ENCODE results near the gene FLT3LG.
"Not testable (repeated sequence)": the region's sequence is repeated elsewhere in the genome, so short reads cannot be mapped to it uniquely, and the experiment has no call there.

FLT3LG gene

GRCh38 chr19:49439836-49440235 lies 34.2 kb upstream of the FLT3LG start:
- DNase-seq (ENCODE audit: extremely low spot score, insufficient read length, low read depth) = no peak
- FAIRE-seq = no peak

- no peak for FAIRE-seq
- DNase-seq (ENCODE audit: extremely low spot score, insufficient read length, low read depth) = no peak
Measured at GRCh38 chr19:49440439-49441209, 33.4 kb upstream of the FLT3LG start.

DNA sequence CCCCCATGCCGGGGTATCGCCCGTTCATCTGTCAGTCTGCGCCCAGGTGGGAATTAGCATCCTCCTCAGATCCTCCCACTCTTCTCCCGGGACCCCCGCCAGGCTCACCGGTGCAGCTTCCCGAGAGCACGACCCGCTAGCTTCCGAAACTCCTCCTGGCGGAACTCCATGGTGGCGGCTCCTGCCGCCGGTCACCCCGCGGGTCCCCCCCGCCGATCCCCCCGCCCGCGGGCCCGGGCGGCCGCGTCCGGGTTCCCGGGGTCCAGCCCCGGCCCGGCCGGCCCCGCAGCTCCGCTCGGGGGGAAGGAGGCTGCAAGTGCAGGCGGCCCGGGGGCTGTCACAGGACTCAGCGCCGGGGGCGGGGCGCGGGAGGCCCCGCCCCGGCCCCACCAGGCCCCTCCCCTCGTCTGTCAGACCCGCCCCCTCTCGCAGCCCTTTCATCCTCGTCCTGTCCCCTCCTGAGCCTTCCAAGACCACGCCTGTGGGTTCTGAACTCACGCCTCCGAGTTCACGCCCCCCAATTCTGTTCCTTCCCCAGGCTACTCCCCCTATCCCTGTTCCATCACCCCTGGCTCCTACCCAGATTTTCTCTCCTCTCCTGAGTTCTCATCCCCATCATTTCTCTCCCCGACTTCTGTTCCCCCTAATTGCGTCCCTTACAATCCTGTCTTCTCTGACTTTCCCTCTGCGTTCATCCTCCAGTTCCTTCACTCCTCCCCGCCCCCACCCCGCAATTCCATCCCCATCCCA lies 32.6 kb upstream of the FLT3LG start, which contains the start of gene SLC17A7:
SLC17A7 (minus strand) TSS at position 318 of the 750 bp plus-strand sequence; CDS start at position 170, 148 bp downstream.
- no peak for DNase-seq (ENCODE audit: extremely low spot score, insufficient read length, low read depth)
- FAIRE-seq = no peak

GRCh38 chr19:49441960-49442350 lies 32.1 kb upstream of the FLT3LG start:
- DNase-seq (ENCODE audit: extremely low spot score, insufficient read length, low read depth) (no peak), FAIRE-seq (no peak)

DNA sequence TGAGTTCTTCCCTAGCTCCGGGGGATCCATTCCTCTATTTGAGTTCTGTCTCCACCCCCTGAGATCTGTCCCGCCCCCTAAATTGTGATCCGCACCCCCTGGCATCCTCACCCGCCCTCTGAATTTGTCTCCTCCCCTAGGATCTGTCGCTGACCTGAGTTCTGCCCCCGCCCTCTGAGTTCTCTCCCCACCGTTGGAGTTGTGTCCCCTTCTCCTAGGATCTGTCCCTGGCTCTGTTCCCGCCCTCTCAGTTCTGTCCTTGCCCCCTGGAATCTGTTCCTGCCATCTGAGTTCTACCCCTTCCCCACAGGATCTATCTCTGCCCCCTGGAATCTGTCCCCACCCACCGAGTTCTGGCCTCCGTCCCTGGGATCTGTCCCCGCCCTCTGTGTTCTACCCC lies 31.7 kb upstream of the FLT3LG start:
- DNase-seq (ENCODE audit: extremely low spot score, insufficient read length, low read depth) (no peak), FAIRE-seq (no peak)

DNA sequence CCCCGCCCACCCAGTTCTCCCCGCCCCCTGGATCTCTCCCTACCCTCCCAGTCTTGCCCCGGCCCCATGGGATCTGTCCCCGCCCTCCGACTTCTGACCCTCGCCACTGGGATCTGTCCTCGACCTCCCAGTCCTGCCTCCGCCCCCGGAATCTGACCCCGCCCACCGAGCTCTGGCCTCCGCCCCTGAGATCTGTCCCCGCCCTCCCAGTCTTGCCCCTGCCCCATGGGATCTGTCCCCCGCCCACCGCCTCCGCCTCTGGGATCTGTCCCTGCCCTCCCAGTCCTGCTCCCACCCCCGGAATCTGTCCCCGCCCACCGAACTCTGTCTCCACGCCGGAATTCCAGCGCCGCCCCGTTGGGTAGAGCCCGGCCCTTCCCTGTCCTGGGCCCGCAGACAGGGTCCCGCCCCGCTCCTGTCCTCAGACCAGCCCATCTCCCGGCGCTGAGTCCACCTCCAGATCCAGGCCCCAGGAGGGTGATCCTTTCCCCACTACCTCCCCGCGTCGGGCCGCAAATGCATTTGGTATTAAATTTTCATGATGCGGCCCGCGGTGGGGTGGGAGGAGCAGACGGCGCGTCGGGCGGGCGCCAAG lies 31.1 kb upstream of the FLT3LG start:
- FAIRE-seq (peak; percentile 83), DNase-seq (ENCODE audit: extremely low spot score, insufficient read length, low read depth) (no peak)

DNA sequence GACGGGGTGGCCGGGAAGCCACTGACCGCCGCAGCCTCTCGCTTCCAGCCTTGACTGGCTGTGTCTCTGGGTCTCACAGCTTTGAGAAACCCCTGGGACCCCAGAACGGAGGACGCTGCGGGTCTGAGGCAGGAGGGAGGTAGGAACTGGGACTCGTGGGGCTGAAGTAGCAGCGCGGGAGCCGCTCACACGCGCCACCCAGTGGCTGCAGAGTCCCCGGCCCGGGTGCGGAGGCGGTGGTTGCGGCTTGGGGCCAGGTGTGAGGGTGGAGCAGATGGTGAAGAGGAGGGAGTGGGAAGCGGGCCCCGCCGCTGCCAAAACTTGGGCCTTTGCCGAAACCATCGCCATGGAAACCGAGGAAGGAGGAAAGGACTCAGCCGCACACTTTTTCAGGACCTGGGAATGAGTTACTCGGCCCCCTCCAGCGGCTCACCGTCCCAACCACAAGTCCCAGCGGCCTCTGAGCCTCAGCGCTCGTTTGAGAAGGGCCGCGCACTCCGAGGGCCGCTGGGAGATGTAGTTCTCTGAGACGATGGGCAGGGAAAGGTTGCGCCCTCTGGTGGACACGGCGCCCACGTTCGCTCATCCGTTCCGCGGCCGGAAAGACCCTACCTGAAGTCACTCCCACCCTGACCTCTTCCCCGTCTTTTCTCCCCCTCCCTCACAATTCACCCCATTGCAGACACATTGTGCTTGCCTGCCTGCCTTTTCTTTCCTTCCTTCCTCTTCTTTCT lies 30.5 kb upstream of the FLT3LG start:
- peak; percentile 87 for DNase-seq (ENCODE audit: extremely low spot score, insufficient read length, low read depth)
- peak; percentile 98 for FAIRE-seq

- FAIRE-seq; DNase-seq (ENCODE audit: extremely low spot score, insufficient read length, low read depth): not testable (repeated sequence)
Measured at GRCh38 chr19:49444100-49444700, 29.8 kb upstream of the FLT3LG start.

- DNase-seq (ENCODE audit: extremely low spot score, insufficient read length, low read depth) (no peak), FAIRE-seq (no peak)
Measured at GRCh38 chr19:49445997-49446396, 28.0 kb upstream of the FLT3LG start.

GRCh38 chr19:49447485-49448431 lies 26.3 kb upstream of the FLT3LG start:
- FAIRE-seq = no peak

GRCh38 chr19:49448432-49448786 lies 25.6 kb upstream of the FLT3LG start:
- FAIRE-seq (no peak), DNase-seq (ENCODE audit: extremely low spot score, insufficient read length, low read depth) (no peak)

More at GRCh38 chr19:49447485-49448431, 26.3 kb upstream of the FLT3LG start:
- DNase-seq (ENCODE audit: extremely low spot score, insufficient read length, low read depth) = no peak

- DNase-seq (ENCODE audit: extremely low spot score, insufficient read length, low read depth) (no peak), FAIRE-seq (no peak)
Measured at GRCh38 chr19:49450405-49450804, 23.6 kb upstream of the FLT3LG start.

DNA sequence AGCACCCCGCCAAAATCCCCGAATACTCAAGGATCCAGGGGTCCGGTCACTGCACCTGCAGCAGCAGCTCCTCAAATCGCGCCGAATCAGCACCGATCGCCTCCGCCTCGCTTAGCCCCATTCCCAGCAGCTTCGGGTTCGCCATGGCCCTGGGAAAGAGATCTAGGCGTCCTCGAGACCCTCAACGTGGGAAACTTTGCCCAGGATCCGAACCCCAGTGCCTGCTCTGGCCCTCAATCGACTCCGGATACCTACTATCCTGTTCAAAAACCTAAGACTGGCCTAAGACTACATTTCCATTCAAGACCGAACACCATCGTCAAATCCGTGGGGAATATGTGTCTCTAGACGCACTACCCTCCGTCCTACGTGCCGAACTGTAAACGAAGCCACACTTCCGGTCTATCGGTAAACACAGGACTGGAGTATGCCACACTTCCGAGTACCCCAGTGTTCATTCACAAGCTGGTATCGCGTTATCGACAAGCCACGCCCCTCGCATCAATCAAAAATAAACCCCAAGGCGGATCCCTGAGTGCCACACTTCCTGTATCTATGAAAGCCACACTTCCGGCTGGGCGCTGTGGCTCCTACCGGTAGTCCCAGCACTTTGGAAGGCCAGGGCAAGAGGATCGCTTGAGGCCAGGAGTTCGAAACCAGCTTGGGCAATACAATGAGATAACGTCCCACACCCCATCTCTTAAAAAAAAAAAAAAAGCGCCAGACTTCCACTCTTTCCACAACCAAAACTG lies 22.4 kb upstream of the FLT3LG start, which contains the start of gene PIH1D1:
PIH1D1 (minus strand) TSS at position 385 of the 752 bp plus-strand sequence; CDS start at position 145, 240 bp downstream.
- peak; percentile 81 for DNase-seq (ENCODE audit: extremely low spot score, insufficient read length, low read depth)

DNA sequence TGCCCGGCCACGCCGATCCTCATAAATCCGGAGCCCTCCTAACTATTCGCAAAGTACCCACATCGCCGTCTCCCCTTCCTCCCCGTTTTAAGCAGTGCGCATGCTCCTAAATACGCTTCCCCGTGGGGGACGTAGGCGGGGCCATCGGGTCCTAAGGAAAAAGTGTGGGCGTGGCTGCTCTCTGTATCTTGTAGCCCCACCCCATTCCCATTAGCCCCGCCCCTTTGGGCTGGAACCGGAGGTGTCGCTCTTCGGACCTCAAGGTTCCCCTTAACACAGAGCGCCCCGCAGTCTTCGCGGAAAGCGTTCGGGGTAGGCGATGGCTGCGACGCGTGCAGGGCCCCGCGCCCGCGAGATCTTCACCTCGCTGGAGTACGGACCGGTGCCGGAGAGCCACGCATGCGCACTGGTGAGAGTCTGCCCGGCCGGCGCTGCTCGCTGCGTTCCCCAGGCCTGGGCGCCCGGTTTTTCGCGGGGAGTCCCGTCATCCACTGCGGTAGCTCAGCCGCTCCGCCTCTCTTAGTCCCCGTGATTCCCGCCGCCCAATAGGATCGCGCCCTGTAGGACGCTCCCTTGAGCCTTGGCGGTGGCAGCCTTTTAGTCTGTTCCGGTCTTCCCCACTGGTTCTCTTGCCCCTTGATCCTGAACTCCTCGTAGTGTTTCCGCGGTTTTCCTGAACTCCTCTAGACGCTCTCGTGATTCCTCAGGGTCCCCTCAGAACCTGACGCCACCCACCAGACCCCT lies 20.8 kb upstream of the FLT3LG start, which contains the start of gene ALDH16A1:
ALDH16A1 (plus strand) TSS at position 213 of the 744 bp plus-strand sequence; CDS start at position 320, 107 bp downstream.
- FAIRE-seq (peak; percentile 96), DNase-seq (ENCODE audit: extremely low spot score, insufficient read length, low read depth) (peak; percentile 95)

More for the DNA sequence above, 22.4 kb upstream of the FLT3LG start, which contains the start of gene PIH1D1:
- peak; percentile 97 for FAIRE-seq

GRCh38 chr19:49453757-49454240 lies 20.2 kb upstream of the FLT3LG start:
- FAIRE-seq (no peak), DNase-seq (ENCODE audit: extremely low spot score, insufficient read length, low read depth) (no peak)

DNA sequence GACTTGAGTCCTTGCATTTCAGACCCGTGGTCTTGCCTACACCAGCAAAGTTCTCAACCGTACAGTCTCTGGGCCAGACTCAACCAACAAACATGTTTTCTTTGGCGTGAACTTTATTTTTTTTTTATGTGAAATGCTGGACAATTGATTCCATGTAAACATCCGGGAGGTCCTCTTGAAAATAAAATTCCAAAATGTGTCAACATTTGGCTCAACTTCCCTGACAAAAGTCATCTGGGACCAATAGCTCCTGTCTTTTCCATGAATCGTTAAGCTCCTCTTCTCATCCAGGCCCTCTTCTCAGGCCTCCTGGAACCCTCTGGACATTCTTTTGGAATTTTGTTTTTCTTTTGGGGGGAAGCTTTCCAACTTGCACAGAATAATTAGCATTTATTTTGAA lies 18.2 kb upstream of the FLT3LG start:
- FAIRE-seq = no peak
- no peak for DNase-seq (ENCODE audit: extremely low spot score, insufficient read length, low read depth)

DNA sequence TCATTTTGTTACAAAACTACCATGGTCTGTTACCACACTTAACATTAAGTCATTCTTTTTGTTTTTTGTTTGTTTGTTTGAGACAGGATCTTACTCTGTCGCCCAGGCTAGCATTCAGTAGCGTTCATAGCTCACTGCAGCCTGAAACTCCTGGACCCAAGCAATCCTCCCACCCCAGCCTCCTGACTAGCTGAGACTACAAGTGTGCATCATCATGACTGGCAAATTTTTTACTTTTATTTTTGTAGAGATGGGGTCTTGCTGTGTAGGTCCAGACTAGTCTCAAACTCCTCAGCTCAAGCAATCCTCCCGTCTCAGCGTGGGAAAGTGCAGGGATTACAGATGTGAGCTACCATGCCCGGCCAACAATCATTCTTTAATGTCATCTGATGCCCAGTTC lies 17.7 kb upstream of the FLT3LG start:
- FAIRE-seq = no peak

More for the DNA sequence above, 17.7 kb upstream of the FLT3LG start:
- no peak for DNase-seq (ENCODE audit: extremely low spot score, insufficient read length, low read depth)
